IMR-90 (cell line): Measurements from ENCODE around the gene PRDM2. TPM values are rescaled to one million over a fixed set of nuclear protein-coding genes. Genes with fewer than 3 reads are reported as not detected.

Experiments used
- ATAC-seq: fragments of 200-7000 bp; cut with Tn5 transposase; 2 replicates; pipeline ENCODE4 v1.9.1; 2020; ENCODE audit warnings: low read depth, mild to moderate bottlenecking, moderate library complexity
- BruUV-seq: library from RNA; stranded (reverse); fragments of 400-500 nt; replicated peaks from 2 replicates; lab custom pipeline; 2021; lab: Mats Ljungman, UMichigan
- CTCF ChIA-PET: fragments of 300-600 bp; formaldehyde crosslinking; extraction: SDS; loops from one replicate; lab custom pipeline; 2021; ENCODE audit warnings: antibody characterized with exemption; lab: Yijun Ruan, JAX
- POLR2A ChIA-PET: fragments of 300-600 bp; sonication (Branson Sonifier 250); formaldehyde crosslinking; loops from one replicate; lab custom pipeline; 2022; ENCODE audit warnings: antibody characterized with exemption; ENCODE audit not compliant: unreplicated experiment; lab: Charles Lee
- DNase-seq: peaks from one replicate; pipeline ENCODE4 v3.0.0; 2013
- H2AFZ ChIP-seq: replicated peaks from 2 replicates; pipeline ENCODE3; 2013; ENCODE audit warnings: low read length, mild to moderate bottlenecking; ENCODE audit not compliant: poor library complexity
- H2AK5ac ChIP-seq: 2 replicates; pipeline ENCODE4 v1.6.1; 2013; ENCODE audit warnings: low read depth, low read length, inconsistent platforms
- H2AK9ac ChIP-seq: replicated peaks from 2 replicates; pipeline ENCODE3; 2013; ENCODE audit warnings: mild to moderate bottlenecking, low read depth, low read length, moderate library complexity; ENCODE audit not compliant: poor library complexity
- H2BK120ac ChIP-seq: 2 replicates; pipeline ENCODE4 v1.6.1; 2013; ENCODE audit warnings: low read depth, low read length, inconsistent platforms
- H2BK15ac ChIP-seq: 3 replicates; pipeline ENCODE4 v1.6.1; 2013; ENCODE audit warnings: low read depth, low read length, inconsistent platforms
- H2BK20ac ChIP-seq: 2 replicates; pipeline ENCODE4 v1.6.1; 2013; ENCODE audit warnings: low read depth, mild to moderate bottlenecking, inconsistent platforms, low read length, moderate library complexity
- H2BK5ac ChIP-seq: 2 replicates; pipeline ENCODE4 v1.6.1; 2013; ENCODE audit warnings: mild to moderate bottlenecking, low read depth, low read length, inconsistent platforms; ENCODE audit not compliant: poor library complexity, severe bottlenecking
- H3K14ac ChIP-seq: replicated peaks from 2 replicates; pipeline ENCODE4 v1.6.1; 2013; ENCODE audit warnings: low read depth, low read length, inconsistent platforms
- H3K18ac ChIP-seq: 2 replicates; pipeline ENCODE4 v1.6.1; 2013; ENCODE audit warnings: low read depth, low read length, control low read depth
- H3K23ac ChIP-seq: 2 replicates; pipeline ENCODE4 v1.6.1; 2013; ENCODE audit warnings: low read depth, low read length, inconsistent platforms
- H3K27ac ChIP-seq: 2 replicates; pipeline ENCODE4 v1.5.1; 2013; ENCODE audit warnings: mild to moderate bottlenecking, control low read depth, low read length; ENCODE audit not compliant: insufficient read depth
- H3K27me3 ChIP-seq: 2 replicates; pipeline ENCODE4 v1.6.1; 2013; ENCODE audit warnings: low read length; ENCODE audit not compliant: control insufficient read depth, insufficient read depth
- H3K36me3 ChIP-seq: 2 replicates; pipeline ENCODE4 v1.6.1; 2013; ENCODE audit warnings: low read length, mixed read lengths; ENCODE audit not compliant: control insufficient read depth, insufficient read depth
- H3K4ac ChIP-seq: 2 replicates; pipeline ENCODE4 v1.6.1; 2013; ENCODE audit warnings: low read depth, low read length, inconsistent platforms
- H3K4me1 ChIP-seq: 2 replicates; pipeline ENCODE4 v1.6.1; 2013; ENCODE audit warnings: low read length, mixed read lengths; ENCODE audit not compliant: control insufficient read depth, insufficient read depth
- H3K4me2 ChIP-seq: 2 replicates; pipeline ENCODE4 v1.6.1; 2013; ENCODE audit warnings: low read depth, mild to moderate bottlenecking, control low read depth, low read length, moderate library complexity
- H3K4me3 ChIP-seq: 2 replicates; pipeline ENCODE4 v1.5.1; 2013; ENCODE audit warnings: low read depth, mild to moderate bottlenecking, control low read depth, low read length, moderate library complexity; ENCODE audit not compliant: insufficient read depth
- H3K56ac ChIP-seq: 2 replicates; pipeline ENCODE4 v1.6.1; 2013; ENCODE audit warnings: low read length, inconsistent platforms; ENCODE audit not compliant: insufficient read depth; ENCODE audit errors: extremely low read depth
- H3K79me1 ChIP-seq, 2 experiments: 2 replicates each; pipeline ENCODE4 v1.6.1; 2013; ENCODE audit warnings: low read length in 2 of 2, inconsistent platforms in 1 of 2, low read depth in 1 of 2
- H3K9ac ChIP-seq: 2 replicates; pipeline ENCODE4 v1.6.1; 2013; ENCODE audit warnings: low read depth, low read length, control low read depth
- H3K9me1 ChIP-seq: 2 replicates; pipeline ENCODE4 v1.6.1; 2013; ENCODE audit warnings: low read length, inconsistent platforms; ENCODE audit not compliant: insufficient read depth
- H3K9me3 ChIP-seq: 2 replicates; pipeline ENCODE4 v1.6.1; 2013; ENCODE audit warnings: low read length; ENCODE audit not compliant: control insufficient read depth, insufficient read depth
- H4K20me1 ChIP-seq: 2 replicates; pipeline ENCODE4 v1.6.1; 2013; ENCODE audit warnings: low read length, inconsistent platforms; ENCODE audit not compliant: insufficient read depth
- H4K5ac ChIP-seq: 2 replicates; pipeline ENCODE4 v1.6.1; 2013; ENCODE audit warnings: mild to moderate bottlenecking, low read depth, low read length, control low read depth
- H4K8ac ChIP-seq, 2 experiments: 2 replicates each; pipeline ENCODE4 v1.6.1; 2013; ENCODE audit warnings: low read depth in 2 of 2, low read length in 2 of 2, control low read depth in 1 of 2, inconsistent platforms in 1 of 2
- H4K91ac ChIP-seq: 2 replicates; pipeline ENCODE4 v1.6.1; 2013; ENCODE audit warnings: low read depth, low read length, inconsistent platforms; ENCODE audit not compliant: insufficient read depth
- BHLHE40 ChIP-seq: fragments of 150-350 bp; IDR thresholded peaks from 2 replicates; pipeline ENCODE4 v1.6.1; 2016; ENCODE audit warnings: mild to moderate bottlenecking, low read depth, low read length
- CEBPB ChIP-seq: IDR thresholded peaks from 2 replicates; pipeline ENCODE4 v1.6.1; 2012; ENCODE audit warnings: low read depth, low read length, improper control_type of control experiment
- CHD1 ChIP-seq: IDR thresholded peaks from 2 replicates; pipeline ENCODE4 v1.6.1; 2012; ENCODE audit warnings: low read depth, low read length, improper control_type of control experiment
- FOS ChIP-seq: fragments of 150-350 bp; IDR thresholded peaks from 2 replicates; pipeline ENCODE4 v1.6.1; 2016; ENCODE audit warnings: low read depth, low read length
- MAFK ChIP-seq: IDR thresholded peaks from 2 replicates; pipeline ENCODE4 v1.6.1; 2012; ENCODE audit warnings: low read depth, low read length, improper control_type of control experiment
- MAZ ChIP-seq: IDR thresholded peaks from 2 replicates; pipeline ENCODE4 v1.6.1; 2012; ENCODE audit warnings: low read depth, mild to moderate bottlenecking, low read length, improper control_type of control experiment, moderate library complexity, borderline replicate concordance
- MXI1 ChIP-seq: IDR thresholded peaks from 2 replicates; pipeline ENCODE4 v1.6.1; 2012; ENCODE audit warnings: low read depth, mild to moderate bottlenecking, low read length, moderate library complexity, borderline replicate concordance
- RFX5 ChIP-seq: IDR thresholded peaks from 2 replicates; pipeline ENCODE4 v1.8.0; 2012; ENCODE audit warnings: low read depth, mild to moderate bottlenecking, low read length, moderate library complexity
- SMC3 ChIP-seq: fragments of 150-350 bp; IDR thresholded peaks from 2 replicates; pipeline ENCODE4 v1.6.1; 2016; ENCODE audit warnings: low read depth, mild to moderate bottlenecking, antibody characterized with exemption, low read length, moderate library complexity
- WGBS, 2 experiments: methylation state at CpG; one replicate each; pipeline versions ENCODE4 v1.1.5 to v1.1.7; 2013; ENCODE audit warnings: missing lambda C conversion rate in 2 of 2; ENCODE audit not compliant: insufficient read length in 1 of 2; ENCODE audit errors: extremely low coverage in 2 of 2; 5-methylcytosine and 5-hydroxymethylcytosine counted together
- dilution Hi-C: fragments of 300-500 bp; cut with HindIII; formaldehyde crosslinking; loops from one replicate; pipeline ENCODE4 v1.14.3; 2018; ENCODE audit warnings: low sequenced_read_pairs; ENCODE audit not compliant: unreplicated experiment
- in situ Hi-C: fragments of 300-500 bp; cut with MboI; formaldehyde crosslinking; loops from 3 replicates; pipeline ENCODE4 v1.14.3; 2019; ENCODE audit warnings: low sequenced_read_pairs, inconsistent platforms, mixed read lengths
- intact Hi-C: fragments of 100-400 bp; cut with micrococcal nuclease; formaldehyde crosslinking; loops from 2 replicates; pipeline ENCODE4 v1.10.0; 2022
- polyA plus RNA-seq, 3 experiments: library from polyadenylated mRNA; depleted of rRNA; stranded (reverse); fragments of >200 nt; gene quantifications; 2 replicates each; pipeline ENCODE4 v1.2.3, GENCODE V29; 2012; ENCODE audit warnings: low replicate concordance in 1 of 3
- total RNA-seq: library from RNA; depleted of rRNA; stranded (reverse); fragments of >200 nt; gene quantifications from 2 replicates; pipeline ENCODE4 v1.2.3, GENCODE V29; 2012
- TF ChIP-seq, protein P1 (sequence below): conservative IDR thresholded peaks from 2 replicates; pipeline ENCODE4 v1.5.1; 2012; ENCODE audit warnings: mild to moderate bottlenecking, low read depth, low read length, improper control_type of control experiment

PRDM2 gene
- total and polyA plus RNA-seq, 2 of the 4 experiments (the other 2 are of a cell fraction), result 3.4 to 8.9 TPM

- Histone ChIP-seq H3K4me1 (no peaks in the 10 kb centered on the region), H4K8ac (no peak overlapping the region), H3K9ac (no peak overlapping the region), H2AFZ (no peak overlapping the region), H3K23ac (no peak overlapping the region), H2BK20ac (no peak overlapping the region), H2BK5ac (no peak overlapping the region), H3K36me3 (peaks cover 2% of the 10 kb centered on the region), H4K91ac (no peak overlapping the region), H2BK120ac (no peak overlapping the region), H2BK15ac (no peak overlapping the region), H3K18ac (no peak overlapping the region), H3K79me1 (no peaks in the 10 kb centered on the region), H3K4me2 (no peak overlapping the region), H3K27me3 (no peaks in the 10 kb centered on the region), H3K4me3 (no peak overlapping the region), H3K9me1 (no peaks in the 10 kb centered on the region), H2AK5ac (no peak overlapping the region), H3K27ac (no peak overlapping the region), H3K14ac (no peak overlapping the region), H3K9me3 (no peaks in the 10 kb centered on the region), H2AK9ac (no peak overlapping the region), H3K4ac (no peak overlapping the region), H3K56ac (no peak overlapping the region), H4K5ac (no peak overlapping the region), H4K20me1 (no peaks in the 10 kb centered on the region)
- in situ Hi-C loops (no loop called here), dilution Hi-C loops (no loop called here), intact Hi-C loops (no loop called here)
- ChIA-PET CTCF (no interaction called here), POLR2A (no interaction called here)
- ATAC-seq (no peak), DNase-seq (no peak)
- no TSS peak for BruUV-seq
- TF ChIP-seq, protein P1, sequence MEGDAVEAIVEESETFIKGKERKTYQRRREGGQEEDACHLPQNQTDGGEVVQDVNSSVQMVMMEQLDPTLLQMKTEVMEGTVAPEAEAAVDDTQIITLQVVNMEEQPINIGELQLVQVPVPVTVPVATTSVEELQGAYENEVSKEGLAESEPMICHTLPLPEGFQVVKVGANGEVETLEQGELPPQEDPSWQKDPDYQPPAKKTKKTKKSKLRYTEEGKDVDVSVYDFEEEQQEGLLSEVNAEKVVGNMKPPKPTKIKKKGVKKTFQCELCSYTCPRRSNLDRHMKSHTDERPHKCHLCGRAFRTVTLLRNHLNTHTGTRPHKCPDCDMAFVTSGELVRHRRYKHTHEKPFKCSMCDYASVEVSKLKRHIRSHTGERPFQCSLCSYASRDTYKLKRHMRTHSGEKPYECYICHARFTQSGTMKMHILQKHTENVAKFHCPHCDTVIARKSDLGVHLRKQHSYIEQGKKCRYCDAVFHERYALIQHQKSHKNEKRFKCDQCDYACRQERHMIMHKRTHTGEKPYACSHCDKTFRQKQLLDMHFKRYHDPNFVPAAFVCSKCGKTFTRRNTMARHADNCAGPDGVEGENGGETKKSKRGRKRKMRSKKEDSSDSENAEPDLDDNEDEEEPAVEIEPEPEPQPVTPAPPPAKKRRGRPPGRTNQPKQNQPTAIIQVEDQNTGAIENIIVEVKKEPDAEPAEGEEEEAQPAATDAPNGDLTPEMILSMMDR, result no peak
- TF ChIP-seq MAFK (no peak), FOS (no peak), RFX5 (no peak), CHD1 (no peak), MAZ (no peak), MXI1 (no peak), CEBPB (no peak), BHLHE40 (no peak), SMC3 (no peak)
- WGBS, 2 experiments, result 99% methylated on average over 10 of the region's 24 CpGs; no CpG with 5 or more reads in 1 of the 2 experiments
Observed at GRCh38 chr1:13823126-13823880, 123.3 kb downstream of the PRDM2 start.
